ENCODE results near the gene LPO.

The LPO gene

GRCh38 chr17:58268774-58269556, 30.6 kb downstream of the LPO start:
- no peak overlapping the region for H3K27ac ChIP-seq (ENCODE audit: low read depth, low read length)
- H3K79me2 ChIP-seq (ENCODE audit: control insufficient read depth, low read length), result no peaks in the 10 kb centered on the region
- H3K36me3 ChIP-seq (ENCODE audit: control insufficient read depth, low read length), result no peaks in the 10 kb centered on the region
- H3K4me1 ChIP-seq (ENCODE audit: control insufficient read depth, low read length), result no peaks in the 10 kb centered on the region
- H3K9me2 ChIP-seq (replicated peaks; ENCODE audit: control insufficient read depth, low read length), result no peaks in the 10 kb centered on the region
- no peak overlapping the region for H3K4me2 ChIP-seq (ENCODE audit: low read length)
- peaks cover 23% of the 10 kb centered on the region for H3K27me3 ChIP-seq (ENCODE audit: control insufficient read depth, low read length)
- no peaks in the 10 kb centered on the region for H3K9me3 ChIP-seq (ENCODE audit: control insufficient read depth, insufficient read depth, low read length)
- no peak overlapping the region for H3K4me3 ChIP-seq (ENCODE audit: low read length)
- H4K20me1 ChIP-seq (ENCODE audit: control insufficient read depth, insufficient read depth, low read depth, low read length), result no peaks in the 10 kb centered on the region
- no peak for TF ChIP-seq EZH2phosphoT487 (IDR thresholded peaks at IDR 0.05; ENCODE audit: borderline replicate concordance, low read length)
- TF ChIP-seq CTCF (IDR thresholded peaks at IDR 0.05; ENCODE audit: low read depth, low read length, poor library complexity, severe bottlenecking), result no peak
- H3F3A ChIP-seq (ENCODE audit: control insufficient read depth, insufficient read depth), result no peaks in the 10 kb centered on the region

- TF ChIP-seq CTCF (IDR thresholded peaks at IDR 0.05; ENCODE audit: low read depth, low read length, poor library complexity, severe bottlenecking) (no peak), EZH2phosphoT487 (IDR thresholded peaks at IDR 0.05; ENCODE audit: borderline replicate concordance, low read length) (no peak)
- H3K36me3 ChIP-seq (ENCODE audit: control insufficient read depth, low read length), result no peaks in the 10 kb centered on the region
- H3K79me2 ChIP-seq (ENCODE audit: control insufficient read depth, low read length), result no peaks in the 10 kb centered on the region
- H4K20me1 ChIP-seq (ENCODE audit: control insufficient read depth, insufficient read depth, low read depth, low read length), result no peaks in the 10 kb centered on the region
- H3K4me2 ChIP-seq (ENCODE audit: low read length), result no peak overlapping the region
- no peaks in the 10 kb centered on the region for H3K4me1 ChIP-seq (ENCODE audit: control insufficient read depth, low read length)
- H3K9me2 ChIP-seq (replicated peaks; ENCODE audit: control insufficient read depth, low read length), result no peaks in the 10 kb centered on the region
- peaks cover 16% of the 10 kb centered on the region for H3K27me3 ChIP-seq (ENCODE audit: control insufficient read depth, low read length)
- H3K9me3 ChIP-seq (ENCODE audit: control insufficient read depth, insufficient read depth, low read length), result no peaks in the 10 kb centered on the region
- no peak overlapping the region for H3K4me3 ChIP-seq (ENCODE audit: low read length)
- no peaks in the 10 kb centered on the region for H3F3A ChIP-seq (ENCODE audit: control insufficient read depth, insufficient read depth)
- H3K27ac ChIP-seq (ENCODE audit: low read depth, low read length), result no peak overlapping the region
These were observed 31.3 kb downstream of the LPO start for GRCh38 chr17:58269557-58270291.

- Histone ChIP-seq H3K27ac (ENCODE audit: low read depth, low read length) (no peak overlapping the region), H3K9me2 (replicated peaks; ENCODE audit: control insufficient read depth, low read length) (no peaks in the 10 kb centered on the region), H3K36me3 (ENCODE audit: control insufficient read depth, low read length) (no peaks in the 10 kb centered on the region), H3K4me3 (ENCODE audit: low read length) (no peak overlapping the region), H3F3A (ENCODE audit: control insufficient read depth, insufficient read depth) (no peaks in the 10 kb centered on the region), H3K4me1 (ENCODE audit: control insufficient read depth, low read length) (no peaks in the 10 kb centered on the region), H3K27me3 (ENCODE audit: control insufficient read depth, low read length) (peaks cover 15% of the 10 kb centered on the region), H3K79me2 (ENCODE audit: control insufficient read depth, low read length) (no peaks in the 10 kb centered on the region), H3K9me3 (ENCODE audit: control insufficient read depth, insufficient read depth, low read length) (no peaks in the 10 kb centered on the region), H3K4me2 (ENCODE audit: low read length) (no peak overlapping the region), H4K20me1 (ENCODE audit: control insufficient read depth, insufficient read depth, low read depth, low read length) (no peaks in the 10 kb centered on the region)
- no peak for TF ChIP-seq EZH2phosphoT487 (IDR thresholded peaks at IDR 0.05; ENCODE audit: borderline replicate concordance, low read length)
- TF ChIP-seq CTCF (IDR thresholded peaks at IDR 0.05; ENCODE audit: low read depth, low read length, poor library complexity, severe bottlenecking), result peak; percentile 56
These were observed 32.3 kb downstream of the LPO start for GRCh38 chr17:58270476-58271215.
